ENCODE measurements around the gene ZNF560.
"Not testable (repeated sequence)": the region's sequence is repeated elsewhere in the genome, so short reads cannot be mapped to it uniquely, and the experiment has no call there.

The ZNF560 gene

GRCh38 chr19:9498183-9498902, at the start of gene ZNF560:
Gene ZNF560 (minus strand): TSS chr19:9498616. CDS start chr19:9475313, 23,303 bp downstream.
- no peak for DNase-seq (ENCODE audit: low read depth in 3 of 3)

GRCh38 chr19:9547870-9548269, 49.5 kb upstream of the ZNF560 start:
- DNase-seq (ENCODE audit: low read depth in 3 of 3), result no peak

GRCh38 chr19:9541281-9541680, 42.9 kb upstream of the ZNF560 start:
- not testable (repeated sequence) for DNase-seq (ENCODE audit: low read depth in 3 of 3)

- DNase-seq (ENCODE audit: low read depth in 3 of 3), result not testable (repeated sequence)
Observed at GRCh38 chr19:9539921-9540320, 41.5 kb upstream of the ZNF560 start.

- not testable (repeated sequence) for DNase-seq (ENCODE audit: low read depth in 3 of 3)
Observed at GRCh38 chr19:9539201-9539600, 40.8 kb upstream of the ZNF560 start.

GRCh38 chr19:9538183-9539058, 40.0 kb upstream of the ZNF560 start, which contains the start of gene ZNF426:
Gene ZNF426 (minus strand): TSS chr19:9538645. CDS start chr19:9536232, 2,413 bp downstream.
- DNase-seq (ENCODE audit: low read depth in 3 of 3), result peak; percentile 74 to 86 (median 85)

GRCh38 chr19:9535934-9536333, 37.5 kb upstream of the ZNF560 start:
- no peak for DNase-seq (ENCODE audit: low read depth in 3 of 3)

GRCh38 chr19:9531933-9532332, 33.5 kb upstream of the ZNF560 start:
- no peak for DNase-seq (ENCODE audit: low read depth in 3 of 3)

GRCh38 chr19:9528757-9529336, 30.4 kb upstream of the ZNF560 start:
- no peak for DNase-seq (ENCODE audit: low read depth in 3 of 3)

GRCh38 chr19:9523885-9524474, 25.6 kb upstream of the ZNF560 start:
- no peak for DNase-seq (ENCODE audit: low read depth in 3 of 3)

- no peak for DNase-seq (ENCODE audit: low read depth in 3 of 3)
Observed at GRCh38 chr19:9507285-9507684, 8.9 kb upstream of the ZNF560 start.

- DNase-seq (ENCODE audit: low read depth in 3 of 3), result no peak
Observed at GRCh38 chr19:9500796-9501195, 2.4 kb upstream of the ZNF560 start.

- no peak for DNase-seq (ENCODE audit: low read depth in 3 of 3)
Observed at GRCh38 chr19:9494096-9494495, 4.3 kb downstream of the ZNF560 start.

GRCh38 chr19:9487016-9487415, 11.4 kb downstream of the ZNF560 start:
- no peak for DNase-seq (ENCODE audit: low read depth in 3 of 3)

- DNase-seq (ENCODE audit: low read depth in 3 of 3), result no peak
Observed at GRCh38 chr19:9485140-9485539, 13.3 kb downstream of the ZNF560 start.

GRCh38 chr19:9474975-9475374, 23.4 kb downstream of the ZNF560 start:
- no peak for DNase-seq (ENCODE audit: low read depth in 3 of 3)

GRCh38 chr19:9467161-9467560, 31.3 kb downstream of the ZNF560 start:
- no peak for DNase-seq (ENCODE audit: low read depth in 3 of 3)

GRCh38 chr19:9461938-9462337, 36.5 kb downstream of the ZNF560 start:
- no peak for DNase-seq (ENCODE audit: low read depth in 3 of 3)

- no peak for DNase-seq (ENCODE audit: low read depth in 3 of 3)
Observed at GRCh38 chr19:9456018-9456689, 42.3 kb downstream of the ZNF560 start.

GRCh38 chr19:9453953-9454352, 44.5 kb downstream of the ZNF560 start:
- DNase-seq (ENCODE audit: low read depth in 3 of 3), result no peak

GRCh38 chr19:9445037-9445436, 53.4 kb downstream of the ZNF560 start:
- DNase-seq (ENCODE audit: low read depth in 3 of 3), result no peak

All from stimulated activated CD4-positive, alpha-beta T cell treated with anti-CD3 and anti-CD28 coated beads, TNF-alpha, amount 100 ng/mL, for 24 hours (primary cell).